Measurements from ENCODE around the gene PTAFR. TPM values are rescaled to one million over a fixed set of nuclear protein-coding genes. Genes with fewer than 3 reads are reported as not detected.

PTAFR gene
- total RNA-seq, 5 donors from 2014 or later (not counting 1 experiment from before 2014, with no cell fraction given), result 0.37 to 3.8 (median 0.95) TPM

DNA sequence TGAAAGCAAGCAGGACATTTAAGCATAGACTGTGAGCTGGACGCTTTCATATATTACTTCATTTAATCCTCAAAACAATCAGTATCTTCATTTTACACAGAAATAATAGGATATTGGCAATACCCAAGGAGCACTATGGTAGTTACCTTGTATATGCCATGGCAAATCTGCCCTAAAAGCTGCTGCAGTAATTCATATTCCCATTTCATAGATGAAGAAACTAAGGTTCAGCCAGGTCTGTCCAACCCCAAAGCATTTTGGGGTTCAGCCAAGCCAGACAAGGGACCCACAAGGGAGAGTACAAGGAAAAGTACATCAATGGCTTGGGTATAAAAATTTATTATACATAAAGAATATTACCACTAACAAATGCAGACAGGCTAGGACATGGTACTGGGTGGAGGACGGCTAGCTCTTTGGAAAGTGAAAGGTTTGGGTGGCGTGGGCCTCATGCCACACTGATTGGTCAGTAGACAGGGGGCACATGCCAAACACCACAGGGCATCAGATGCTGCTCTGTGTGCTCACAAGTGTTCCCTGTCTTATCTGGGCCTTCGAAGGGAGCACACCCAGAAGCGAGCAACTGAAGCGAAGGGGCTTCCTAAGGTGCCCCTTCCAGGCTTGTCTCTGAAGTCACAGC is 23.9 kb upstream of the PTAFR start:
- peak overlapping the region; percentile 85 to 93 for H3K27ac Mint-ChIP-seq
- Histone ChIP-seq H3K27me3 (replicated peaks in 1 of 2; ENCODE audit: control insufficient read depth in 2 of 2, extremely low read depth in 1 of 2, insufficient read depth in 2 of 2, low read length in 1 of 2) (peaks cover 0 to 3% of the 10 kb centered on the region in 2 experiments), H3K36me3 (ENCODE audit: control insufficient read depth in 2 of 2, extremely low read depth in 1 of 2, insufficient read depth in 1 of 2, low read length in 1 of 2) (peaks cover 26 to 58% of the 10 kb centered on the region in 2 donors), H3K9me3 (no peaks in the 10 kb centered on the region), H3K27ac (ENCODE audit: low read length) (peak overlapping the region; percentile 62), H3K4me1 (ENCODE audit: control insufficient read depth in 1 of 2, extremely low read depth in 1 of 2, insufficient read depth in 2 of 2, low read length in 2 of 2) (peaks cover 10 to 62% of the 10 kb centered on the region in 2 experiments), H3K4me3 (ENCODE audit: control insufficient read depth in 1 of 2, extremely low read depth in 1 of 2, low read length in 1 of 2) (no peak overlapping the region)
- ChIA-PET POLR2A (no interaction called here), CTCF (interaction anchor here in 1 of 2 donors (1.5 kb wide), 1 partner anchor 109 kb away, joined by 7 read pairs; no protein-coding TSS in a partner anchor)
- H3K4me3 Mint-ChIP-seq, result peak overlapping the region in 2 of 3 donors; percentile 10 to 72
- no peak for ATAC-seq (replicated peaks in 1 of 4)
- peaks cover 37 to 43% (median 41%) of the 10 kb centered on the region in 3 donors for H3K4me1 Mint-ChIP-seq
- H3K36me3 Mint-ChIP-seq, result peaks cover 61% of the 10 kb centered on the region
- DNase-seq, result no peak
- H3K9me3 Mint-ChIP-seq, result peaks cover 4 to 5% (median 4%) of the 10 kb centered on the region in 3 donors
- 82% methylated on average over 3 of the region's 6 CpGs for WGBS (ENCODE audit: insufficient coverage)
- no peaks in the 10 kb centered on the region for H3K27me3 Mint-ChIP-seq

- peak overlapping the region; percentile 62 for H3K27ac ChIP-seq (ENCODE audit: low read length)
- Mint-ChIP-seq H3K36me3 (peaks cover 56% of the 10 kb centered on the region), H3K27me3 (no peaks in the 10 kb centered on the region), H3K4me1 (peaks cover 37 to 43% (median 41%) of the 10 kb centered on the region in 3 donors), H3K27ac (peak overlapping the region; percentile 85 to 93), H3K9me3 (peaks cover 4 to 5% (median 4%) of the 10 kb centered on the region in 3 donors), H3K4me3 (peak overlapping the region; percentile 42 to 72 (median 42))
- peak overlapping the region in 1 of 2 donors; percentile 25 for H3K4me3 ChIP-seq (ENCODE audit: control insufficient read depth in 1 of 2, extremely low read depth in 1 of 2, low read length in 1 of 2)
- no peaks in the 10 kb centered on the region for H3K9me3 ChIP-seq
- peaks cover 10 to 70% of the 10 kb centered on the region in 2 experiments for H3K4me1 ChIP-seq (ENCODE audit: control insufficient read depth in 1 of 2, extremely low read depth in 1 of 2, insufficient read depth in 2 of 2, low read length in 2 of 2)
- DNase-seq (peak; percentile 22 to 81 (median 64)), ATAC-seq (replicated peaks in 1 of 4) (peak; percentile 93 to 97 (median 96))
- peaks cover 0 to 3% of the 10 kb centered on the region in 2 experiments for H3K27me3 ChIP-seq (replicated peaks in 1 of 2; ENCODE audit: control insufficient read depth in 2 of 2, extremely low read depth in 1 of 2, insufficient read depth in 2 of 2, low read length in 1 of 2)
- ChIA-PET POLR2A (interaction anchor here in 1 of 2 donors (0.6 kb wide), 1 partner anchor 31 kb away, joined by 3 read pairs; no protein-coding TSS in a partner anchor), CTCF (interaction anchor here in 1 of 2 donors (1.0 to 1.5 kb wide), 2 partner anchors 30 to 108 kb away, joined by 3 to 7 read pairs; no protein-coding TSS in a partner anchor)
- H3K36me3 ChIP-seq (ENCODE audit: control insufficient read depth in 2 of 2, extremely low read depth in 1 of 2, insufficient read depth in 1 of 2, low read length in 1 of 2), result peaks cover 23 to 52% of the 10 kb centered on the region in 2 donors
- WGBS (ENCODE audit: insufficient coverage), result 0% methylated on average over 3 of the region's 8 CpGs
These were observed 23.1 kb upstream of the PTAFR start for GRCh38 chr1:28199328-28200233.

- peaks cover 4 to 5% (median 4%) of the 10 kb centered on the region in 3 donors for H3K9me3 Mint-ChIP-seq
- H3K36me3 Mint-ChIP-seq, result peaks cover 46% of the 10 kb centered on the region
- Histone ChIP-seq H3K4me1 (ENCODE audit: control insufficient read depth in 1 of 2, extremely low read depth in 1 of 2, insufficient read depth in 2 of 2, low read length in 2 of 2) (peaks cover 10 to 80% of the 10 kb centered on the region in 2 experiments), H3K27me3 (replicated peaks in 1 of 2; ENCODE audit: control insufficient read depth in 2 of 2, extremely low read depth in 1 of 2, insufficient read depth in 2 of 2, low read length in 1 of 2) (peaks cover 0 to 3% of the 10 kb centered on the region in 2 experiments), H3K27ac (ENCODE audit: low read length) (no peak overlapping the region), H3K36me3 (ENCODE audit: control insufficient read depth in 2 of 2, extremely low read depth in 1 of 2, insufficient read depth in 1 of 2, low read length in 1 of 2) (peaks cover 16 to 34% of the 10 kb centered on the region in 2 donors), H3K9me3 (no peaks in the 10 kb centered on the region), H3K4me3 (ENCODE audit: control insufficient read depth in 1 of 2, extremely low read depth in 1 of 2, low read length in 1 of 2) (no peak overlapping the region)
- H3K27me3 Mint-ChIP-seq, result no peaks in the 10 kb centered on the region
- no peak overlapping the region for H3K27ac Mint-ChIP-seq
- ATAC-seq (replicated peaks in 1 of 4) (no peak), DNase-seq (no peak)
- ChIA-PET POLR2A (interaction anchor here in 1 of 2 donors (0.6 kb wide), 1 partner anchor 105 kb away, joined by 12 read pairs; no protein-coding TSS in a partner anchor), CTCF (no interaction called here)
- peaks cover 37 to 43% (median 41%) of the 10 kb centered on the region in 3 donors for H3K4me1 Mint-ChIP-seq
- peak overlapping the region in 1 of 3 donors; percentile 24 for H3K4me3 Mint-ChIP-seq
- WGBS (ENCODE audit: insufficient coverage), result 100% methylated on average over 3 of the region's 12 CpGs
These were observed 21.4 kb upstream of the PTAFR start for GRCh38 chr1:28197682-28198415.

- Mint-ChIP-seq H3K27ac (no peak overlapping the region), H3K9me3 (peaks cover 4 to 5% (median 4%) of the 10 kb centered on the region in 3 donors), H3K4me1 (peaks cover 37 to 43% (median 41%) of the 10 kb centered on the region in 3 donors), H3K27me3 (no peaks in the 10 kb centered on the region), H3K36me3 (peaks cover 43% of the 10 kb centered on the region), H3K4me3 (no peak overlapping the region)
- Histone ChIP-seq H3K4me3 (ENCODE audit: control insufficient read depth in 1 of 2, extremely low read depth in 1 of 2, low read length in 1 of 2) (no peak overlapping the region), H3K4me1 (ENCODE audit: control insufficient read depth in 1 of 2, extremely low read depth in 1 of 2, insufficient read depth in 2 of 2, low read length in 2 of 2) (peaks cover 10 to 78% of the 10 kb centered on the region in 2 experiments), H3K36me3 (ENCODE audit: control insufficient read depth in 2 of 2, extremely low read depth in 1 of 2, insufficient read depth in 1 of 2, low read length in 1 of 2) (peaks cover 7 to 28% of the 10 kb centered on the region in 2 donors), H3K27ac (ENCODE audit: low read length) (no peak overlapping the region), H3K27me3 (replicated peaks in 1 of 2; ENCODE audit: control insufficient read depth in 2 of 2, extremely low read depth in 1 of 2, insufficient read depth in 2 of 2, low read length in 1 of 2) (peaks cover 0 to 3% of the 10 kb centered on the region in 2 experiments), H3K9me3 (no peaks in the 10 kb centered on the region)
- 90% methylated on average over 2 of the region's 3 CpGs for WGBS (ENCODE audit: insufficient coverage)
- DNase-seq (no peak), ATAC-seq (replicated peaks in 1 of 4) (no peak)
- POLR2A ChIA-PET, result interaction anchor here (0.6 kb wide), 2 partner anchors 500 to 1054 kb away, joined by 3 read pairs; no protein-coding TSS in a partner anchor
- CTCF ChIA-PET, result interaction anchor here in 1 of 2 donors (0.6 kb wide), 2 partner anchors 203 to 443 kb away, joined by 3 to 7 read pairs; no protein-coding TSS in a partner anchor
These were observed 19.8 kb upstream of the PTAFR start for GRCh38 chr1:28196330-28196729.

- no peak overlapping the region for H3K4me3 Mint-ChIP-seq
- no peak overlapping the region for H3K27ac Mint-ChIP-seq
- 100% methylated on average over 1 of the region's 1 CpG for WGBS (ENCODE audit: insufficient coverage)
- peaks cover 4 to 5% (median 4%) of the 10 kb centered on the region in 3 donors for H3K9me3 Mint-ChIP-seq
- peaks cover 10 to 72% of the 10 kb centered on the region in 2 experiments for H3K4me1 ChIP-seq (ENCODE audit: control insufficient read depth in 1 of 2, extremely low read depth in 1 of 2, insufficient read depth in 2 of 2, low read length in 2 of 2)
- ChIA-PET POLR2A (interaction anchor here (0.6 to 0.7 kb wide), 2 partner anchors 670 to 1053 kb away, joined by 3 read pairs; no protein-coding TSS in a partner anchor), CTCF (interaction anchor here in 1 of 2 donors (0.6 kb wide), 3 partner anchors 203 to 443 kb away, joined by 3 to 7 read pairs (median 4); no protein-coding TSS in a partner anchor)
- no peaks in the 10 kb centered on the region for H3K27me3 Mint-ChIP-seq
- no peak overlapping the region for H3K4me3 ChIP-seq (ENCODE audit: control insufficient read depth in 1 of 2, extremely low read depth in 1 of 2, low read length in 1 of 2)
- peaks cover 38% of the 10 kb centered on the region for H3K36me3 Mint-ChIP-seq
- DNase-seq (no peak), ATAC-seq (replicated peaks in 1 of 4) (no peak)
- H3K9me3 ChIP-seq, result no peaks in the 10 kb centered on the region
- peaks cover 7 to 22% of the 10 kb centered on the region in 2 donors for H3K36me3 ChIP-seq (ENCODE audit: control insufficient read depth in 2 of 2, extremely low read depth in 1 of 2, insufficient read depth in 1 of 2, low read length in 1 of 2)
- H3K27ac ChIP-seq (ENCODE audit: low read length), result no peak overlapping the region
- peaks cover 32 to 38% (median 38%) of the 10 kb centered on the region in 3 donors for H3K4me1 Mint-ChIP-seq
- H3K27me3 ChIP-seq (replicated peaks in 1 of 2; ENCODE audit: control insufficient read depth in 2 of 2, extremely low read depth in 1 of 2, insufficient read depth in 2 of 2, low read length in 1 of 2), result peaks cover 0 to 3% of the 10 kb centered on the region in 2 experiments
These were observed 19.3 kb upstream of the PTAFR start for GRCh38 chr1:28195780-28196179.
